CD4-positive, alpha-beta T cell (primary cell): ENCODE results near the gene CLPSL2. TPM values are rescaled to one million over a fixed set of nuclear protein-coding genes. Genes with fewer than 3 reads are reported as not detected.

ENCODE experiments used
- ATAC-seq: fragments of 200-7000 bp; cut with Tn5 transposase; one replicate; pipeline ENCODE4 v1.10.0; 2022; ENCODE audit warnings: mild to moderate bottlenecking; ENCODE audit not compliant: poor library complexity
- CTCF ChIA-PET: fragments of 350-600 bp; sonication (Branson Sonifier 250); formaldehyde crosslinking; loops from one replicate; lab custom pipeline; 2021; ENCODE audit warnings: antibody characterized with exemption, inconsistent platforms; lab: Charles Lee
- POLR2A ChIA-PET: fragments of 350-600 bp; sonication (Branson Sonifier 250); formaldehyde crosslinking; loops from one replicate; lab custom pipeline; 2021; ENCODE audit warnings: antibody characterized with exemption, inconsistent platforms; lab: Charles Lee
- DNase-seq, 14 experiments: peaks; one replicate each; pipeline ENCODE4 v3.0.0-alpha.2; 2013 to 2020; ENCODE audit warnings: mixed read lengths in 2 of 14
- H3K27ac ChIP-seq, 2 donors: one replicate each; pipeline versions ENCODE4 v1.5.1 to v1.7.0; 2013; ENCODE audit warnings: low read length in 2 of 2, low read depth in 1 of 2, mild to moderate bottlenecking in 1 of 2
- H3K27me3 ChIP-seq, 2 experiments: 1 replicate in 1 of 2; 2 replicates in 1 of 2; pipeline versions ENCODE4 v1.6.1 to v1.7.0; 2013; ENCODE audit warnings: low read length in 2 of 2, control low read depth in 1 of 2, mild to moderate bottlenecking in 1 of 2, moderate library complexity in 1 of 2; ENCODE audit not compliant: insufficient read depth in 2 of 2, control insufficient read depth in 1 of 2
- H3K36me3 ChIP-seq: one replicate; pipeline ENCODE4 v1.6.1; 2013; ENCODE audit warnings: low read length, control low read depth; ENCODE audit not compliant: insufficient read depth
- H3K4me1 ChIP-seq: one replicate; pipeline ENCODE4 v1.6.1; 2013; ENCODE audit warnings: low read length, control low read depth; ENCODE audit not compliant: insufficient read depth
- H3K4me3 ChIP-seq: one replicate; pipeline ENCODE4 v1.5.1; 2013; ENCODE audit warnings: mild to moderate bottlenecking, low read length, moderate library complexity
- H3K9me3 ChIP-seq, 2 experiments: 1 replicate in 1 of 2; 2 replicates in 1 of 2; pipeline versions ENCODE4 v1.6.1 to v1.7.0; 2013; ENCODE audit warnings: low read length in 2 of 2, mild to moderate bottlenecking in 2 of 2, control low read depth in 1 of 2, moderate library complexity in 1 of 2; ENCODE audit not compliant: control insufficient read depth in 1 of 2, insufficient read depth in 1 of 2
- H3K27ac Mint-ChIP-seq: one replicate; pipeline ENCODE4 v1.8.0; 2020; ENCODE audit warnings: mixed read lengths
- H3K27me3 Mint-ChIP-seq: one replicate; pipeline ENCODE4 v1.8.0; 2021; ENCODE audit warnings: mixed read lengths
- H3K36me3 Mint-ChIP-seq: one replicate; pipeline ENCODE4 v1.8.0; 2021; ENCODE audit warnings: low read depth, mixed read lengths
- H3K4me1 Mint-ChIP-seq: one replicate; pipeline ENCODE4 v1.8.0; 2021; ENCODE audit warnings: low read depth, mixed read lengths
- H3K4me3 Mint-ChIP-seq: one replicate; pipeline ENCODE4 v1.8.0; 2020; ENCODE audit warnings: mild to moderate bottlenecking, mixed read lengths
- H3K9me3 Mint-ChIP-seq: one replicate; pipeline ENCODE4 v1.8.0; 2020; ENCODE audit warnings: mixed read lengths
- CTCF ChIP-seq: fragments of 200-600 bp; IDR thresholded peaks from one replicate; pipeline ENCODE4 v1.8.0; 2022; ENCODE audit warnings: antibody characterized with exemption, mild to moderate bottlenecking
- intact Hi-C, 2 experiments: fragments of 100-400 bp; cut with DNase I in 1 of 2; cut with micrococcal nuclease in 1 of 2; formaldehyde crosslinking; loops; one replicate each; pipeline versions ENCODE4 v1.15.1 to v1.9.0; 2023 to 2025; cut with DNase I, micrococcal nuclease
- total RNA-seq, 174 experiments: library from RNA in 2 of 174; stranded (reverse) in 2 of 174; gene quantifications; one replicate each; pipeline ENCODE4 v1.2.3 and lab custom pipeline; 2021 to 2026

Gene CLPSL2
- total RNA-seq, 2 experiments from 2014 or later: not detected

GRCh38 chr6:35801148-35801547, 24.8 kb downstream of the CLPSL2 start:
- Histone ChIP-seq H3K4me1 (peaks cover 8% of the 10 kb centered on the region), H3K9me3 (peaks cover 0 to 10% of the 10 kb centered on the region in 2 experiments), H3K27ac (no peak overlapping the region), H3K36me3 (no peaks in the 10 kb centered on the region), H3K27me3 (peaks cover 9 to 10% of the 10 kb centered on the region in 2 experiments), H3K4me3 (no peak overlapping the region)
- H3K36me3 Mint-ChIP-seq: no peaks in the 10 kb centered on the region
- TF ChIP-seq CTCF: no peak
- no peaks in the 10 kb centered on the region for H3K4me1 Mint-ChIP-seq
- intact Hi-C loops: no loop called here
- ATAC-seq (no peak), DNase-seq (no peak)
- no peak overlapping the region for H3K4me3 Mint-ChIP-seq
- H3K9me3 Mint-ChIP-seq: no peaks in the 10 kb centered on the region
- POLR2A ChIA-PET: no interaction called here
- H3K27me3 Mint-ChIP-seq: peaks cover 19% of the 10 kb centered on the region
- CTCF ChIA-PET: no interaction called here
- no peak overlapping the region for H3K27ac Mint-ChIP-seq

- ATAC-seq: peak; percentile 92
- Histone ChIP-seq H3K4me3 (no peak within 1 kb of the TSS), H3K4me1 (peaks cover 8% of the 10 kb centered on the region), H3K27me3 (peaks cover 15 to 25% of the 10 kb centered on the region in 2 experiments), H3K36me3 (no peaks in the 10 kb centered on the region), H3K9me3 (peaks cover 0 to 10% of the 10 kb centered on the region in 2 experiments), H3K27ac (no peak within 1 kb of the TSS)
- no peak within 1 kb of the TSS for H3K4me3 Mint-ChIP-seq
- no peaks in the 10 kb centered on the region for H3K36me3 Mint-ChIP-seq
- H3K9me3 Mint-ChIP-seq: no peaks in the 10 kb centered on the region
- DNase-seq: peak; percentile 11 to 66 (median 34)
- H3K4me1 Mint-ChIP-seq: no peaks in the 10 kb centered on the region
- CTCF ChIA-PET: no interaction called here
- H3K27ac Mint-ChIP-seq: no peak within 1 kb of the TSS
- no peak for TF ChIP-seq CTCF
- intact Hi-C loops: no loop called here
- POLR2A ChIA-PET: no interaction called here
- peaks cover 44% of the 10 kb centered on the region for H3K27me3 Mint-ChIP-seq
These were observed 28.8 kb downstream of the CLPSL2 start, which contains the start of gene LHFPL5 for GRCh38 chr6:35804996-35805736. Gene LHFPL5 (plus strand): TSS chr6:35805352. CDS start chr6:35805671, 319 bp downstream.

- Histone ChIP-seq H3K27me3 (peaks cover 15 to 25% of the 10 kb centered on the region in 2 experiments), H3K4me1 (peaks cover 11% of the 10 kb centered on the region), H3K9me3 (peaks cover 0 to 10% of the 10 kb centered on the region in 2 experiments), H3K4me3 (no peak overlapping the region), H3K36me3 (no peaks in the 10 kb centered on the region), H3K27ac (no peak overlapping the region)
- H3K4me1 Mint-ChIP-seq: no peaks in the 10 kb centered on the region
- no peaks in the 10 kb centered on the region for H3K9me3 Mint-ChIP-seq
- TF ChIP-seq CTCF: no peak
- CTCF ChIA-PET: no interaction called here
- no peak for ATAC-seq
- no peaks in the 10 kb centered on the region for H3K36me3 Mint-ChIP-seq
- H3K27me3 Mint-ChIP-seq: peaks cover 39% of the 10 kb centered on the region
- H3K4me3 Mint-ChIP-seq: no peak overlapping the region
- intact Hi-C loops: no loop called here
- POLR2A ChIA-PET: no interaction called here
- DNase-seq: no peak
- H3K27ac Mint-ChIP-seq: no peak overlapping the region
These were observed 32.3 kb downstream of the CLPSL2 start for GRCh38 chr6:35808688-35809087.
